IMR-90 (cell line): ENCODE data around the gene WFDC8.

Experiments
- BHLHE40 ChIP-seq: fragments of 150-350 bp; IDR thresholded peaks from 2 replicates; pipeline ENCODE4 v1.6.1; 2016; ENCODE audit warnings: mild to moderate bottlenecking, low read depth, low read length
- CEBPB ChIP-seq: IDR thresholded peaks from 2 replicates; pipeline ENCODE4 v1.6.1; 2012; ENCODE audit warnings: low read depth, low read length, improper control_type of control experiment
- CTCF ChIP-seq: conservative IDR thresholded peaks from 2 replicates; pipeline ENCODE4 v1.5.1; 2012; ENCODE audit warnings: mild to moderate bottlenecking, low read depth, low read length, improper control_type of control experiment
- ELK1 ChIP-seq: fragments of 150-350 bp; IDR thresholded peaks from 2 replicates; pipeline ENCODE4 v1.6.1; 2016; ENCODE audit warnings: low read depth, mild to moderate bottlenecking, low read length, moderate library complexity, borderline replicate concordance
- FOS ChIP-seq: fragments of 150-350 bp; IDR thresholded peaks from 2 replicates; pipeline ENCODE4 v1.6.1; 2016; ENCODE audit warnings: low read depth, low read length
- MAFK ChIP-seq: IDR thresholded peaks from 2 replicates; pipeline ENCODE4 v1.6.1; 2012; ENCODE audit warnings: low read depth, low read length, improper control_type of control experiment
- MAZ ChIP-seq: IDR thresholded peaks from 2 replicates; pipeline ENCODE4 v1.6.1; 2012; ENCODE audit warnings: low read depth, mild to moderate bottlenecking, low read length, improper control_type of control experiment, moderate library complexity, borderline replicate concordance
- MXI1 ChIP-seq: IDR thresholded peaks from 2 replicates; pipeline ENCODE4 v1.6.1; 2012; ENCODE audit warnings: low read depth, mild to moderate bottlenecking, low read length, moderate library complexity, borderline replicate concordance
- POLR2A ChIP-seq: IDR thresholded peaks from 2 replicates; pipeline ENCODE4 v1.6.1; 2012; ENCODE audit warnings: mild to moderate bottlenecking, low read depth, low read length
- RAD21 ChIP-seq: IDR thresholded peaks from 2 replicates; pipeline ENCODE4 v1.6.1; 2012; ENCODE audit warnings: low read length, improper control_type of control experiment
- RCOR1 ChIP-seq: IDR thresholded peaks from 2 replicates; pipeline ENCODE4 v1.6.1; 2012; ENCODE audit warnings: mild to moderate bottlenecking, low read length, improper control_type of control experiment; ENCODE audit not compliant: insufficient replicate concordance
- RFX5 ChIP-seq: IDR thresholded peaks from 2 replicates; pipeline ENCODE4 v1.8.0; 2012; ENCODE audit warnings: low read depth, mild to moderate bottlenecking, low read length, moderate library complexity
- SMC3 ChIP-seq: fragments of 150-350 bp; IDR thresholded peaks from 2 replicates; pipeline ENCODE4 v1.6.1; 2016; ENCODE audit warnings: low read depth, mild to moderate bottlenecking, antibody characterized with exemption, low read length, moderate library complexity
- TF ChIP-seq, protein P1 (sequence below): fragments of 150-350 bp; IDR thresholded peaks from 2 replicates; pipeline ENCODE4 v1.6.1; 2017; ENCODE audit warnings: mild to moderate bottlenecking, antibody characterized with exemption, low read length, low read depth

GRCh38 chr20:45589725-45590124 is 10.6 kb upstream of the WFDC8 start:
- TF ChIP-seq CTCF (no peak), ELK1 (no peak), RAD21 (no peak), POLR2A (no peak), MXI1 (no peak), CEBPB (no peak), MAFK (no peak), BHLHE40 (no peak), RFX5 (no peak), RCOR1 (no peak), SMC3 (no peak), FOS (no peak), MAZ (no peak)
- TF ChIP-seq, protein P1, sequence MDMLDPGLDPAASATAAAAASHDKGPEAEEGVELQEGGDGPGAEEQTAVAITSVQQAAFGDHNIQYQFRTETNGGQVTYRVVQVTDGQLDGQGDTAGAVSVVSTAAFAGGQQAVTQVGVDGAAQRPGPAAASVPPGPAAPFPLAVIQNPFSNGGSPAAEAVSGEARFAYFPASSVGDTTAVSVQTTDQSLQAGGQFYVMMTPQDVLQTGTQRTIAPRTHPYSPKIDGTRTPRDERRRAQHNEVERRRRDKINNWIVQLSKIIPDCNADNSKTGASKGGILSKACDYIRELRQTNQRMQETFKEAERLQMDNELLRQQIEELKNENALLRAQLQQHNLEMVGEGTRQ: no peak
